HG03108 (cell line): Measurements from ENCODE around the gene SMIM7.
"Not testable (repeated sequence)": the region's sequence is repeated elsewhere in the genome, so short reads cannot be mapped to it uniquely, and the experiment has no call there.

ENCODE experiments used
- ATAC-seq: cut with Tn5 transposase; IDR thresholded peaks from one replicate; pipeline ENCODE4 v1.9.1; 2021; ENCODE audit warnings: moderate library complexity; ENCODE audit not compliant: unreplicated experiment

The SMIM7 gene

DNA sequence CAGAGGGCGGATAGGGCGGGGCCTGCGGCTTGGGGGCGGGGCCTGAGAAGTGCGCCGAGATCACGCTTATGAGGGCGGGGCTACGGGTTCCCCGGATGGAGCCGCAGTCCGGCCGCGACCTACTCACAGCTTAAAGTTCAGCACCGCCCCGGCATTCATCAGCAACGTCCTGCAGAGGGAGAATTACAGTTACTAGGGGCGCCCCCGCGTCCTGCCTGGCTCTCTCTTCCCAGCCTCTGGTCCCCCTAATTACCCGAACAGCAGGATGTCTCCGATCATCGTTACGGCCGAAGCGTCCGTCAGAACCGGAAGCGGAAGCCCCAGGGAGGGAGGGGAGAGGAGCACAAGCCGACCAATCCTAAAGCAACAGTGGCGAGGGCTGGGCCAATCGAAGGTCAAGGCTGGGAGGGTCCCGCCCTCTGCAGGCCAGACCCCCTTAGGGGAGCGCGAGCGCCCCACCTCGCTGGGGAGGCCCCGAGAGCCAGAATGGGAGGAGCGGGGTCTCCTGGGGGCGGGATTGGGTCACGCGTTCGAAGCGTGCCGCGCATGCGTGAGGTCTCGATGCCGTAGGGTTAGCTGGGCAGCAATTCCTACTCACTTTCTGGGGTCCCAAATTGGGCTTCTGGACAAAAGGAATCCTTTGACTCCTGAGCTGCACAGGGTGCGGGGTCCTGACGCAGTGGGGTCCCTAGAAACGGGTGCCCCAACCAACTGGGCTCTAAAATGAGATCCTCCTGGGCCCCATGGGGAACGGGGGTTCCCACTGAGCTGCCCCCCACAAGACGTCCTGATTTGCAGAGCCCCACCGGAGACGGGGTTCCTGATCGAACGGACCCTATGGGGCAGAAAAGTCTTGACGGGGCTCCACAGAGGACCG, at the start of gene SMIM7:
Gene SMIM7 (minus strand): TSS at position 313 of the 877 bp plus-strand sequence. CDS start 34 bp downstream, at position 279.
- ATAC-seq: peak; percentile 78

DNA sequence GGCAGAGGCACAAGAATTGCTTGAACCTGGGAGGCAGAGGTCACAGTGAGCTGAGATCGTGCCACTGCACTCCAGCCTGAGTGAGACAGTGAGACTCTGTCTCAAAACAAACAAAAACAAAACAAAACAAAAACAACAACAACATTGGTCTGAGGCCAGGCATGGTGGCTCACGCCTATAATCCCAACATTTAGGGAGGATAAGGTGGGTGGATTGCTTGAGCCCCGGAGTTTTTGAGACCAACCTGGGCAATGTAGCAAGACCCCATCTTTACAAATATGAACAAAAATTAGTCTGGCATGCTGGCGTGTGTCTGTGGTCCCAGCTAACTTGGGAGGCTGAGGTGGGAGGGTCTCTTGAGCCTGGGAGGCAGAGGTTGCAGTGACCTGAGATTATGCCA, 43.7 kb upstream of the SMIM7 start:
- ATAC-seq: no peak

DNA sequence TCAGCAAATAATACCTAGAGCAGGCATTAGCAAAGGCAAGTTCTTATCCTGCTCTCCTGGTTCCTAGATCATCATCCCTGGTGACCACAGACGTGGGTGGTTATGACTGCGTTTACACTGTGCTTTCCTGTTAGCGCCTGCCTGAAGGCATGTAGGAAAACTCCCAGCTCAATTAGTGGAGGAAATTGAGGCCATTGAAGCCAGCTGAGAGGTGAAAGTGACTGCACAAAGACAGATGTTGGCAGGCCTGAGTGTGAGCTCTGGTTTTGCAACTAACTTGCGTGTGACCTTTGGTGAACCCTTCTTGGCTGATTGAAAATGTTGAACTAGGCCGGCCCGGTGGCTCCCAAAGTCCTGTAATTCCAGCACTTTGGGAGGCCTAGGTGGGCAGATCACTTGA, 42.2 kb upstream of the SMIM7 start:
- no peak for ATAC-seq

DNA sequence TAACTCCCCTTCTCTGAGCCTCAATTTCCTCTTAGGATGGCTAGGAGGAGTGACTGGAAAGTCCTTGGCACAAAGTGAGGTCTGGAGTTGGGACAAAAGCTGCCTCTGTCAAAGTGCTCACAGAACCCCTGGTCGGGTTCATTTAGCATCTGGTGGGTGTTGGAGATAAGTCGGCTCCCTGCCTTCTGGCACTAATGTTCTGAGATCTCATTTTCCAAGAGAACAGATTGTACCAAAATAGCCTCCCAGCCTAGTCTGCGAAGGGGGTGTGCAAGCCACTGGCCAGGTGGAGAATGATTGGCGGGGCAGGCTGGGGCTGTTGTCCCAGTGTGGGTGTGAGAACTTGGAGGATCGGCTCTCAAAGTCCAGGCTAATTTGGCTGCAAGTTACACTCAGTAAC, 39.0 kb upstream of the SMIM7 start:
- no peak for ATAC-seq

DNA sequence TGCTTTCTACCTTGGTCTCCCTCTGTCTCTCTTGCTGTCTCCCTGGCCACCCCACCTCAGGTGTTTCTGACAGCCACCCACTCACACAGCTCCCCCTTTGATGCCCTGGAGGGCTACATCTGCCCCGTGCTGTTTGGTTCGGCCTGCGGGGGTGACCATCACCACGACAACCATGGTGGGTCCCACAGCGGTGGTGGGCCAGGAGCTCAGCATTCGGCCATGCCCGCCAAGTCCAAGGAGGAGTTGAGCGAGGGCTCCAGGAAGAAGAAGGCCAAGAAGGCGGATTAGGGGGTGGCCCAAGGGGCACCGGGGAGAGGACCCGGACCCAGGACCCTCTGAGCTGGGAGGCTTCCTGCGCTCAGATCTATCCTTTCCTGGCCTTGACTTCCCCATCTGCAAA, 28.1 kb upstream of the SMIM7 start:
- no peak for ATAC-seq

DNA sequence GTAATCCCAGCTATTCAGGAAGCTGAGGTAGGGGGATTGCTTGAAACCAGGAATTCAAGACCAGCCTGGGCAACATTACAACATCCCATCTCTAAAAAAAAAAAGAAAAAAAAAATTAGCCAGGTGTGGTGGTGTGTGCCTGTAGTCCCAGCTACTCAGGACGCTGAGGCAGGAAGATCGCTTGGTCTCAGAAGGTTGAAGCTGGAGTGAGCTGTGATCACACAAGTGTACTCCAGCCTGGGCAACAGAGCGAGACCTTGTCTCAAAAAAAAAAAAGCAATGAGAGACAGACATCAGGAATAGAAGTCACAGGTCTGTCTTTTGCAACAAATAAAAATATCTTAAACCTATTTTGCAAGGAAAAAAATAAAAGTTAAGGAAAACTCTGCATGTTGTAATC, 24.3 kb upstream of the SMIM7 start:
- ATAC-seq: no peak

DNA sequence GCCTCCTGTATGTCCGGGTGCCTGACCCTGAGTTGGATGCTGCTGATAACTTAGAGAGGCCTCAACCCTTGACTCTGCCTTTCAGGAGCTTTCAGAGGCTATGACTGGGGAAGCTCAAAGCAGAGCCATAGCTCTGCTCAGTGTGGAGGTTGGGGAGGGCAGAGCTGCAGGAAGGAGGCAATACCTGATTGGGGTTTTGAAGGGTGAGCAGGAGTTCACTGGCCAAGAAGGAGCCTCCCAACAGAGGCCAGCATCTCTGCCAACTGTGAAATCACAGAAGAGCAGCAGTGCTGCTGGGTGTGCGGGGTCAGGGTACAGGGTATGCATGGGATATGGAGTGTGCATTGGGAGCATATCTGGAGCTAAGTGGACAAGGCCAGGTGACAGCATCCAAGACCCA, 22.6 kb upstream of the SMIM7 start:
- no peak for ATAC-seq

DNA sequence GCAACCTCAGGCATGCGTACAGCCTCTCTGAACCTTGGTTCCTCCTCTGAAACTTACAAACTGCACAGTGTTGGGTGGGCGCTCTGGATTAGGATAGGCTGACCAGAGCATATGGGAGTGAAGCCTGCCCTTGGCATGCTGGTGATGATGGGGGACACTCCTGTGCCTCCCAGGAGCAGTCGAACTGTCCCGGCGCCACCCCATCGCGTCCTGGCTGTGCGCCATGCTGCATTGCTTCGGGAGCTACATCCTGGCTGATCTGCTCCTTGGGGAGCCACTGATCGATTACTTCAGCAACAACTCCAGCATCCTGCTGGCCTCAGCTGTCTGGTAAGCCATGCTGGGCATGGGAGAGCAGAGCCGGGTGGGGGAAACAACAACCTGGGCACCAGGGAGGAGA, 19.9 kb upstream of the SMIM7 start:
- ATAC-seq: no peak

DNA sequence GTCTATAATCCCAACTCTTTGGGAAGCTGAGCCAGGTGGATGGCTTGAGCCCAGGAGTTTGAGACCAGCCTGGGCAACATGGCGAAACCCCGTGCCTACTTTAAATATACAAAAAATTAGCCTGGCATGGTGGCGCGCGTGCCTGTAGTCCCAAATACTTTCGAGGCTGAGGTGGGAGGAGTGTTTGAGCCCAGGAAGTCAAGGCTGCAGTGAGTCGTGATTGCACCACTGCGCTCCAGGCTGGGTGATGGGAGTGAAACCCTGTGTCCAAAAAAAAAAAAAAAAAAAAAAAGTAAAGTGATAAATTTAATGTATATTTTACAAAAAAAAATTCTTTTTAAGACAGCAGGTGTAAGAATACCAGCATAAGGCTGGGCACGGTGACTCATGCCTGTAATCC, 18.6 kb upstream of the SMIM7 start:
- no peak for ATAC-seq

DNA sequence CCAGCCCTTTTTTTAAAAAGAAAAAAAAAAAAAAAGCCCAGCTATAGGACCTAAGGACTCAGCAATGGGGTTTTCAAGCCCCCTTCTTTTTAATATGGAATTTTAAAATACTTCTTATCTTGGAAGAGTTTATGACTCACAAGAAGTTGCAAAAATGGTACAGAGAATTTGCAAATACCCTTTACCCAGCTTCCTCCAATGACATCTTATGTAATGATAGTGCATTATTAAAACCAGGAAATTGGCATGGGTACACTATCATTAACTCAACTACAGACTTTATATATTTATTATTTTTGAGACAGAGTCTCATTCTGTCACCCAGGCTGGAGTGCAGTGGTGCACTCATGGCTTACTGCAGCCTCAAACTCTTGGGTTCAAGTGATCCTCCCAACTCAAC, 17.1 kb upstream of the SMIM7 start:
- no peak for ATAC-seq

DNA sequence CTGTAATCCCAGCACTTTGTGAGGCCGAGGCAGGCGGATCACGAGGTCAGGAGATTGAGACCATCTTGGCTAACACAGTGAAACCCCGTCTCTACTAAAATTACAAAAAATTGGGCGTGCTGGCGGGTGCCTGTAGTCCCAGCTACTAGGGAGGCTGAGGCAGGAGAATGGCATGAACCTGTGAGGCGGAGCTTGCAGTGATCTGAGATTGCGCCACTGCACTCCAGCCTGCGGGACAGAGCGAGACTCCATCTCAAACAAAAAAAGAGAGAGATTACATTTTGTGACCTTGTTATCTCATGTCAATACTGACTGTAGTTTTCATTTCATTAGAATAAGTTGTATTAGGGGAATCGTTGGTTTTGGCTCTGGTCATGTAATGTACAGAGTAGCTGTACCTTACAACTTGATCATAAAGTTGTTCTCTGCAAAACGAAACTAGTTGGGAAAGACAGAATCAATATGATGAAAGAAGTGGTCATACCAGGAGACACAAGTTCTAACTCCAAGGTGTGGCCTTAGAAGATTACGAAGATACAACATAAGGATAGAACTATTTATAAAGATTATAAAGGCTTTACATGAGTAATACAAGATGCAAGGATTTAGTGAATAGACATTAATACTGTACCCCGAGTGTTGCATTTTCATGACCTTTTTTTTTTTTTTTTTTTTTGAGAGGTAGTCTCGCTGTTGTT, 16.3 kb upstream of the SMIM7 start:
- no peak for ATAC-seq

DNA sequence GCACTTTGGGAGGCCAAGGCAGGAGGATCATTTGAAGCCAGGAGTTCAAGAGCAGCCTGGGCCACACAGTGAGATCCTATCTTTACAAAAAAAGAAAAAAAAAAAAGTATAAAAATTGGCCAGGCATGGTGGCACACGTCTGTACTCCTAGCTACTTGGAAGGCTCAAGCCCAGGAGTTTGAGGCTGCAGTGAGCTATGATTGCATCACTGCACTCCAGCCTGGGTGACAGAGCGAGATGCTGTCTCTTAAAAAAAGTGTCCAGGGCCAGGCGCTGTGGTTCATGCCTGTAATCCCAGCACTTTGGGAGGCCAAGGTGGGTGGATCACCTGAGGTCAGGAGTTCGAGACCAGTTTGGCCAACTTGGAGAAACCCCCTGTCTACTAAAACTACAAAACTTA, 13.9 kb upstream of the SMIM7 start:
- not testable (repeated sequence) for ATAC-seq

DNA sequence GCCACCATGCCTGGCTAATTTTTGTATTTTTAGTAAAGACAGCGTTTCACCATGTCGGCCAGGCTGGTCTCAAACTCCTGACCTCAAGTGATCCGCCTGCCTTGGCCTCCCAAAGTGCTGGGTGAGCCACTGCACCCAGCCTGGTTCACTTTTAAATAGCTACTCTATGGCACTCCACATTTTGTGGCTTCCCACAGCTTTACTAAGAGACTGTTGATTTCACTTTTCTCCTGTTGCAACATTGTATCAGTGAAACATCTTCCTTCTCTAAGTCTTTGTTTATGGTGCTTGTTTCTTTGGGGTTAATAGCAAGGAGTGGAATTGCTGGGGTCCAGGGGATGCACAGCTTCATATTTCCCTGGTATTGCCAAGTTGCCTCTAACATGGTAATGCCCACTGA, 13.3 kb upstream of the SMIM7 start:
- no peak for ATAC-seq

DNA sequence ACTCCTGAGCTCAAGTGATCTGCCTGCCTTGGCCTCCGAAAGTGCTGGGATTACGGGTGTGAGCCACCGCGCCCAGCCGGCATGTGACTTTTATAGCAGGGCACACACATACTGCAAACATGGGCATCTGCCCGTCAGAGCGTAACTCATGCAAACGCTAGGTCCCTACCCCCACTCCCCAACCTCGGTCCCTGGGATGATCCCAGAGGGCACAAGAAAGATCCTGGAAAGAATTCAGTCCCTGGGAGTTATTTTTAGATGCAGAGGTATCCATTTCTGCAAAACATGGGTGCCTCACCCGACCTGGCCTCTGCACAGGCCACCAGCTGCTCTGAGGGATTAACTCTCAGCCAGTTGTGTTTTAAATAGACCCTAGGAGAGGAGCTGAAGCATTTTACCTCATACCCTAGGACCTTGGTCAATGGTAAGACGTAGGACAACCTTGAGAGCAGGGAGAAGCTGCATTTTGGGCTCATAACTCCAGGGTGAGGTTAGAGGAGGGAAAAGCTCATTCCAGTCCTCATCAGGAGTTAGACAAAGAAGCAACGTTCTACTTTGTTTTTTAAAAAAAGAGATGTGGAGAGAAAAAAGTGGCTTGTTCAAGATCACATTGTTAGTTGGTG, 11.8 kb upstream of the SMIM7 start:
- ATAC-seq: no peak

DNA sequence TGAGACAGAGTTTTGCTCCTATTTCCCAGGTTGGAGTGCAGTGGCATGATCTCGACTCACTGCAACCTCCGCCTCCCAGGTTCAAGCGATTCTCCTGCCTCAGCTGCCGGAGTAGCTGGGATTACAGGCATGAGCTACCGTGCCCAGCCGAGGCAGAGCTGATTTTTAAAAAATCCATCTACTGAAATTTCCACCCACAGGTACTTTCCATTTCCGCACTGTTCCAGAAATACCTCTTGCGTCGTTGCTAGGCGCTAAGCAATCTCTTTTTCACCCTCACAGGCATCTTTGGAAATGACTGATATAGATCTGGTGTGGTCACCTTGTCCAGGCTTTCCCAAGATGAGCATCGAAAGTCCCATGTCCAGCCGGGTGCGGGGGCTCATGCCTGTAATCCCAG, 10.3 kb upstream of the SMIM7 start:
- ATAC-seq: no peak

DNA sequence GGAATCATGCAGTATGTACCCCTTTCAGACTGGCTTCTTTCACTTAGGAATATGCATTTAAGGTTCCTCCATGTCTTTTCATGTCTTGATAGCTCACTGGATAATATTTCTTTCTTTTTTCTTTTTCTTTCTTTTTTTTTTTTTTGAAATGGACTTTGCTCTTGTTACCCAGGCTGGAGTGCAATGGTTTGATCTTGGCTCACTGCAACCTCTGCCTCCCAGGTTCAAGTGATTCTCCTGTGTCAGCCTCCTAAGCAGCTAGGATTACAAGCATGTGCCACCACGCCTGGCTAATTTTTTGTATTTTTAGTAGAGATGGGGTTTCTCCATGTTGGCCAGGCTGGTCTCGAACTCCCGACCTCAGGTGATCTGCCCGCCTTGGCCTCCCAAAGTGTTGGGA, 8.8 kb upstream of the SMIM7 start:
- ATAC-seq: not testable (repeated sequence)

DNA sequence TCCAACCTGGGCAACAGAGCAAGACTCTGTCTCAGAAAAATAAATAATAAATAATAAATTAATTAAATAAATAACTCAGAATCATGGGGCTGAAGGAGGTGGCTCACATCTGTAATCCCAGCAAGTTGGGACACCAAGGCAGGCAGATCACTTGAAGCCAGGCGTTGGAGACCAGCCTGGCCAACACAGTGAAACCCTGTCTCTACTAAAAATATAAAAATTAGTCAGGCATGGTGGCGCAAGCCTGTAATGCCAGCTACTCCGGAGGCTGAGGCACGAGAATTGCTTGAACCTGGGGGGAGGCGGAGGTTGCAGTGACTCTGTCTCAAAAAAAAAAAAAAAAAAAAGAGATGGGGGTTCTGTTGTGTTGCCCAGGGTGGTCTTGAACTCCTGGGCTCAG, 8.2 kb upstream of the SMIM7 start:
- no peak for ATAC-seq

DNA sequence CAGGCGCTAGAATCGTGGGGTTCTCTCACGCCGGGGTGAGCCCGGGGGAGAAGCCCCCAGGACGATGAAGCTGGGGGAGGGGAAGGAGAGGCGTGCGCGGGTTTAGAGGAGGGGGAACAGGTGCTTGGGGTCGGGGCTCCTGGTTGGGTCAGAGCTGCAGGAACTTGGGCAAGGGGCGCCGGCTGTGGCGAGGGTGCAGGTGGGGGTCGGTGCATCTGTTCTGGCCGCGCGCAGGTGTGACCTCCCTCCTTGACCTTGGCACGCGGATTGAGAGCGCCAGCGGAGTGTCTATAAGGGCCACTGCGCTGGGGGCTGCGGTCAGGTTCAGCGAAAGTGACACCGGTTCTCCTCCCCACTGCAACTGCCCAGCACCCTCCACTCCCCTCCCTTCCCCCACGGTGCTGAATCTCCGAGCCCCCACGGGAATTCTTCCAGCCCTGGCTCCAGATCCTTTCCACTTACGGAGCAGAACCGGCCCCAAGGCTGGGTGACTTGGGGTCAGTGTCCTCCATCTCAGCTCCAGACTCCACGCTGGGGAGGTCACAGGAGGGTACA, 1.6 kb upstream of the SMIM7 start:
- ATAC-seq: peak; percentile 29

DNA sequence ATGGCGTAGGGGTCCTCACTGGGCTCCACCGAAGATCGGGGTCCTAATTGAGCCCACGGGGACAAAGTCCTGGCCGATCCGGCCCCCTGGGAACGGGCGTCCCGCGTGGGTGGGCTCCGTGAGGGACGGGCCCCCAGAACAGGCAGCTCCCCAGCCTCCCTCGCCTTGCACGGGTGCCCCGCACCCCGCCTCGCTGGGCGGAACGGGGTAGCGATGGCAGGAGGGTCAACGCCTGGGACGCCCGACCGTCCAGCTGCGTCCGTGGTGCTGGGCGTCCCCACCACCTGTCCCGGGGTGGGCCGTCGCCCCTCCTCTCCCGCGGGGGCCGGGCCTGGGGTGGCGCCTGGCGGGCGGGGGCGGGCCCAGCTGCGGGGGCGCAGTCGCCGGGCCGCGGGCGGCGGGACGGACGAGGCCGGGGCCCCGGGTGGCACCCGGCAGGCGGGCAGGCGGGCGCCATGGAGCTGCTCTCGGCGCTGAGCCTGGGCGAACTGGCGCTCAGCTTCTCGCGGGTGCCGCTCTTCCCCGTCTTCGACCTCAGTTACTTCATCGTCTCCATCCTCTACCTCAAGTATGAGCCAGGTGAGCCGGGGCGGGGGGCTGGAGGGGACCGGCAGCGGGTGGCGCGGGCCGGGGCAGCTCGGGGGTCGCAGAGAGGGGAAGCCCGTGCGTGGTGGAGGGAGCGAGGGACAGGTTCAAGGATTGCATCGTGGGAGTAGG, 977 bp upstream of the SMIM7 start, which contains the start of gene TMEM38A:
Gene TMEM38A (plus strand): TSS at position 377 of the 717 bp plus-strand sequence. CDS start 79 bp downstream, at position 456.
- peak; percentile 25 for ATAC-seq

DNA sequence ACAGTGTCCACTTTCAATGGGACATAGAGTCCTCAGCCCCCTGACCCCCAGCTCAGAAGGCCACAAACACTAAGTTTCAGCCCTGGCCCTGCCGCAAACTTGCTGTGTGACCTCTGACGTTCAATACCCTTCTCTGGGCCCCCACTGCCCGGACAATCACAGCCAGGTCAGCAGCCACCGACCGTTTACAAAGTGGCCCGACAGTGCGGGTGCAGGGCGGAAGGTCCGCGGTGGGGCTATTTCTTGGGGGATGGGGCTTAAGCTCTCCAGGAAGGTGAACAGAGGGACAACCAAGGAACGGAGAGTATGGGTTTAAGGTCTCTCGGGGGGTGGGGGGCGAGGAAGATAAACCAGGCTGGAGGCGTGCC, 496 bp downstream of the SMIM7 start:
- ATAC-seq: no peak

DNA sequence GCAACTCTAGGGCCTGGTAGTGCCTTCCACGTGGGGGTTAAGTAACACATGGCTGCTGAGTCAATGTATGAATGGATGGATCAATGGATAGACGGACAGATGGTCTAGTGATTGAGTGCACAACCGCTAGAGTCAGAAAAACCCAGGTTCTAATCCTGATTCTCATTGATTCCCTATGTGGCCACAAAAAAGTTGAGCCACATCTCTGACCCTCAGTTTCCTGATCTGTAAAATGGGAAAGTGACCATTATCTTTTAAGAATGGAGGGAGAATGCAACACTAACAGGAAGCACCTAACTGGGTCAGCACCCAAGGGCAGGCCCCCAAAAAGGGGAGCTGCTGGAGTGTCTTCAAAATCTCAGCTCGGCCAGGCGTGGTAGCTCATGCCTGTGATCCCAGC, 2.6 kb downstream of the SMIM7 start:
- no peak for ATAC-seq
